Panc1 (cell line): ENCODE measurements around the gene MAPT. TPM values are rescaled to one million over a fixed set of nuclear protein-coding genes. Genes with fewer than 3 reads are reported as not detected.

ENCODE experiments used
- ATAC-seq: fragments of 200-7000 bp; cut with Tn5 transposase; 2 replicates; pipeline ENCODE4 v1.9.1; 2020; ENCODE audit warnings: mild to moderate bottlenecking, moderate library complexity
- BruUV-seq: library from RNA; stranded (reverse); fragments of 400-500 nt; replicated peaks from 2 replicates; lab custom pipeline; 2021; lab: Mats Ljungman, UMichigan
- CTCF ChIA-PET: fragments of 300-600 bp; sonication (Branson Sonifier 250); formaldehyde crosslinking; loops from one replicate; lab custom pipeline; 2022; ENCODE audit warnings: antibody characterized with exemption; lab: Charles Lee
- POLR2A ChIA-PET: fragments of 300-600 bp; sonication (Branson Sonifier 250); formaldehyde crosslinking; loops from one replicate; lab custom pipeline; 2022; ENCODE audit warnings: antibody characterized with exemption; lab: Charles Lee
- DNase-seq: peaks from one replicate; pipeline ENCODE4 v3.0.0-alpha.2; 2010; ENCODE audit warnings: low read depth, low spot score
- H3K27ac ChIP-seq: 2 replicates; pipeline ENCODE4 v1.5.1; 2011; ENCODE audit warnings: mild to moderate bottlenecking, low read length, inconsistent platforms
- H3K27me3 ChIP-seq: fragments of 200-500 bp; sonication (Bioruptor generic); 2 replicates; pipeline ENCODE4 v1.6.0; 2014; ENCODE audit warnings: low read length, inconsistent platforms; ENCODE audit not compliant: control insufficient read depth, insufficient read depth
- H3K36me3 ChIP-seq: fragments of 200-500 bp; sonication (Bioruptor generic); 2 replicates; pipeline ENCODE4 v1.5.1; 2014; ENCODE audit warnings: inconsistent platforms, mild to moderate bottlenecking, low read length, moderate library complexity; ENCODE audit not compliant: control insufficient read depth, insufficient read depth
- H3K4me1 ChIP-seq: 2 replicates; pipeline ENCODE4 v1.5.1; 2011; ENCODE audit warnings: inconsistent platforms, mild to moderate bottlenecking, low read length, moderate library complexity; ENCODE audit not compliant: control insufficient read depth, insufficient read depth
- H3K4me3 ChIP-seq, 2 experiments: 2 replicates each; pipeline ENCODE4 v1.5.1; 2011 to 2012; ENCODE audit warnings: low read depth in 2 of 2, low read length in 2 of 2, mild to moderate bottlenecking in 2 of 2, inconsistent platforms in 1 of 2, moderate library complexity in 1 of 2
- H3K9me3 ChIP-seq: fragments of 200-500 bp; sonication (Bioruptor generic); 2 replicates; pipeline ENCODE4 v1.5.1; 2014; ENCODE audit warnings: low read depth, mild to moderate bottlenecking, inconsistent platforms, low read length, moderate library complexity; ENCODE audit not compliant: control insufficient read depth, insufficient read depth
- CTCF ChIP-seq: fragments of 450-650 bp; IDR thresholded peaks from 2 replicates; pipeline ENCODE4 v1.5.1; 2017; ENCODE audit warnings: mild to moderate bottlenecking
- POLR2AphosphoS5 ChIP-seq: IDR thresholded peaks from 2 replicates; pipeline ENCODE4 v1.6.1; 2012; ENCODE audit warnings: mild to moderate bottlenecking, low read depth, low read length, moderate library complexity
- REST ChIP-seq, 2 experiments: IDR thresholded peaks; 2 replicates each; pipeline ENCODE4 v1.6.1; 2011 to 2012; ENCODE audit warnings: low read depth in 2 of 2, control low read depth in 1 of 2, low read length in 1 of 2, mild to moderate bottlenecking in 1 of 2, moderate library complexity in 1 of 2; ENCODE audit not compliant: insufficient read depth in 1 of 2
- SIN3A ChIP-seq: IDR thresholded peaks from 2 replicates; pipeline ENCODE4 v1.6.1; 2012; ENCODE audit warnings: low read depth, mild to moderate bottlenecking, low read length, moderate library complexity, borderline replicate concordance; ENCODE audit not compliant: insufficient read depth
- TCF7L2 ChIP-seq: IDR thresholded peaks from 2 replicates; pipeline ENCODE4 v1.6.1; 2011; ENCODE audit warnings: mild to moderate bottlenecking, low read depth, low read length, inconsistent platforms
- in situ Hi-C: cut with HindIII; loops from 2 replicates; pipeline ENCODE4 v1.10.0; 2016; ENCODE audit warnings: low sequenced_read_pairs, low pct_unique_long_range_greater_than_20kb
- intact Hi-C: fragments of 100-400 bp; cut with micrococcal nuclease; formaldehyde crosslinking; loops from one replicate; pipeline ENCODE4 v1.10.0; 2022; ENCODE audit not compliant: unreplicated experiment
- total RNA-seq: library from RNA; stranded (reverse); gene quantifications from one replicate; pipeline ENCODE4 v1.2.1, GENCODE V29; 2021; ENCODE audit not compliant: unreplicated experiment

The MAPT gene
- total RNA-seq, 1 experiment from 2014 or later = 0.59 TPM

- DNase-seq (no peak), ATAC-seq (no peak)
- in situ Hi-C loops = no loop called here
- POLR2A ChIA-PET = no interaction called here
- intact Hi-C loops = loop anchor here (10.0 kb wide), 1 partner anchor 149 kb away; the partner anchor contains the start of gene KANSL1
- TF ChIP-seq POLR2AphosphoS5 = no peak
- no peak for TF ChIP-seq SIN3A
- no peak for TF ChIP-seq TCF7L2
- TF ChIP-seq CTCF = no peak
- Histone ChIP-seq H3K27ac (no peak overlapping the region), H3K4me1 (no peaks in the 10 kb centered on the region; the same call in 1 of the 2 replicates), H3K36me3 (peaks cover 10% of the 10 kb centered on the region), H3K27me3 (no peaks in the 10 kb centered on the region), H3K9me3 (no peaks in the 10 kb centered on the region), H3K4me3 (no peak overlapping the region)
- CTCF ChIA-PET = no interaction called here
- BruUV-seq = no TSS peak
Observed at GRCh38 chr17:46045639-46046038, 151.3 kb downstream of the MAPT start.

- BruUV-seq = no TSS peak
- ChIA-PET POLR2A (no interaction called here), CTCF (no interaction called here)
- in situ Hi-C loops = no loop called here
- no peak overlapping the region for H3K27ac ChIP-seq
- H3K4me1 ChIP-seq = no peaks in the 10 kb centered on the region; the same call in 1 of the 2 replicates
- no peak for ATAC-seq
- H3K36me3 ChIP-seq = peaks cover 6% of the 10 kb centered on the region; the same call in 1 of the 2 replicates
- TF ChIP-seq REST (IDR thresholded peaks at IDR 0.05; ENCODE audit: insufficient read depth in 1 of 2, low read depth in 2 of 2, low read length in 1 of 2) = no peak
- intact Hi-C loops = loop anchor here (10.0 kb wide), 1 partner anchor 148 kb away; the partner anchor contains the start of gene KANSL1
- no peak overlapping the region for H3K4me3 ChIP-seq
- DNase-seq = no peak
- H3K27me3 ChIP-seq = no peaks in the 10 kb centered on the region
- H3K9me3 ChIP-seq = no peaks in the 10 kb centered on the region
Observed at GRCh38 chr17:46046957-46047356, 152.6 kb downstream of the MAPT start.

- no peaks in the 10 kb centered on the region; the same call in 1 of the 2 replicates for H3K4me1 ChIP-seq
- CTCF ChIA-PET = no interaction called here
- TF ChIP-seq CTCF = no peak
- TF ChIP-seq REST (IDR thresholded peaks at IDR 0.05; ENCODE audit: insufficient read depth in 1 of 2, low read depth in 2 of 2, low read length in 1 of 2) = no peak
- no peak for TF ChIP-seq SIN3A
- no peak for TF ChIP-seq POLR2AphosphoS5
- no peak for TF ChIP-seq TCF7L2
- peaks cover 6% of the 10 kb centered on the region; the same call in 1 of the 2 replicates for H3K36me3 ChIP-seq
- no peak overlapping the region for H3K27ac ChIP-seq
- DNase-seq (no peak), ATAC-seq (no peak)
- BruUV-seq = no TSS peak
- POLR2A ChIA-PET = no interaction called here
- no peak overlapping the region for H3K4me3 ChIP-seq
- no peaks in the 10 kb centered on the region for H3K9me3 ChIP-seq
- intact Hi-C loops (loop anchor here (10.0 kb wide), 1 partner anchor 147 kb away; the partner anchor contains the start of gene KANSL1), in situ Hi-C loops (no loop called here)
- H3K27me3 ChIP-seq = no peaks in the 10 kb centered on the region
Observed at GRCh38 chr17:46047398-46047797, 153.0 kb downstream of the MAPT start.
